HFF-Myc (cell line): Measurements from ENCODE around the gene HSPG2.

Experiments used
- DNase-seq: peaks from one replicate; pipeline ENCODE4 v3.0.0-alpha.2; 2011; ENCODE audit warnings: low read depth; ENCODE audit errors: extremely low read depth
- H3K4me3 ChIP-seq: replicated peaks from 2 replicates; pipeline ENCODE4 v1.5.1; 2011; ENCODE audit warnings: low read depth, mild to moderate bottlenecking, control low read depth, low read length
- CTCF ChIP-seq: IDR thresholded peaks from 2 replicates; pipeline ENCODE4 v1.5.1; 2012; ENCODE audit warnings: mild to moderate bottlenecking, low read depth, low read length, control low read depth; ENCODE audit errors: missing control alignments

The HSPG2 gene

GRCh38 chr1:21894034-21894881 is 42.9 kb downstream of the HSPG2 start:
- no peak overlapping the region for H3K4me3 ChIP-seq
- no peak for TF ChIP-seq CTCF
- no peak for DNase-seq

- H3K4me3 ChIP-seq = no peak overlapping the region
- TF ChIP-seq CTCF = no peak
- DNase-seq = no peak
These were observed 43.9 kb downstream of the HSPG2 start for GRCh38 chr1:21893046-21893805.

GRCh38 chr1:21891621-21892479 is 45.3 kb downstream of the HSPG2 start:
- DNase-seq = no peak
- no peak overlapping the region for H3K4me3 ChIP-seq
- TF ChIP-seq CTCF = no peak

GRCh38 chr1:21891081-21891480 is 46.0 kb downstream of the HSPG2 start:
- TF ChIP-seq CTCF = no peak
- no peak for DNase-seq
- no peak overlapping the region for H3K4me3 ChIP-seq

- no peak overlapping the region for H3K4me3 ChIP-seq
- no peak for DNase-seq
- no peak for TF ChIP-seq CTCF
These were observed 48.6 kb downstream of the HSPG2 start for GRCh38 chr1:21888500-21888899.

GRCh38 chr1:21887796-21888195 is 49.3 kb downstream of the HSPG2 start:
- no peak for DNase-seq

More at GRCh38 chr1:21887796-21888195, 49.3 kb downstream of the HSPG2 start:
- TF ChIP-seq CTCF = no peak
- H3K4me3 ChIP-seq = no peak overlapping the region
